Gastrocnemius medialis (tissue), 4 donors: ENCODE results near the gene AHDC1. TPM values are rescaled to one million over a fixed set of nuclear protein-coding genes. Genes with fewer than 3 reads are reported as not detected.

Experiments
- ATAC-seq, 2 donors: fragments of 150-250 bp; one replicate each; pipeline ENCODE4 v1.9.1; 2016
- DNase-seq, 2 donors: peaks; one replicate each; pipeline ENCODE4 v3.0.0-alpha.2; 2019
- H3K27ac ChIP-seq, 4 donors: fragments of 200-600 bp; sonication (generic); 1 replicate in 1 of 4; 2 replicates in 3 of 4; pipeline ENCODE4 v1.5.1; 2016 to 2018; ENCODE audit warnings: mild to moderate bottlenecking in 2 of 4, moderate library complexity in 1 of 4
- H3K27me3 ChIP-seq, 3 donors: fragments of 200-600 bp; sonication (generic) in 2 of 3; 1 replicate in 1 of 3; 2 replicates in 2 of 3; pipeline versions ENCODE4 v1.5.1 to v1.6.0; 2016 to 2019; ENCODE audit warnings: mild to moderate bottlenecking in 1 of 3, moderate library complexity in 1 of 3
- H3K36me3 ChIP-seq, 2 donors: fragments of 200-600 bp; sonication (generic) in 1 of 2; one replicate each; pipeline ENCODE4 v1.5.1; 2017 to 2018
- H3K4me1 ChIP-seq, 2 donors: fragments of 200-600 bp; sonication (generic) in 1 of 2; one replicate each; pipeline ENCODE4 v1.5.1; 2016 to 2017; ENCODE audit warnings: mild to moderate bottlenecking in 2 of 2
- H3K4me3 ChIP-seq, 4 donors: fragments of 200-600 bp; sonication (generic) in 3 of 4; 1 replicate in 1 of 4; 2 replicates in 3 of 4; pipeline ENCODE4 v1.5.1; 2016 to 2019; ENCODE audit warnings: mild to moderate bottlenecking in 2 of 4
- H3K9me3 ChIP-seq, 3 donors: fragments of 200-600 bp; sonication (generic) in 2 of 3; 1 replicate in 1 of 3; 2 replicates in 2 of 3; pipeline ENCODE4 v1.5.1; 2016 to 2019
- POLR2A ChIP-seq, 2 donors: fragments of 450-650 bp; IDR thresholded peaks; one replicate each; pipeline ENCODE4 v1.6.1; 2017; ENCODE audit warnings: antibody characterized with exemption in 2 of 2, mild to moderate bottlenecking in 2 of 2, moderate library complexity in 2 of 2
- in situ Hi-C, 4 donors: fragments of 200-750 bp; cut with MboI; loops; one replicate each; pipeline versions ENCODE4 v1.15.0 to v1.8.0; 2017; ENCODE audit warnings: low sequenced_read_pairs in 4 of 4
- intact Hi-C: fragments of 100-400 bp; cut with DNase I; formaldehyde crosslinking; loops from one replicate; pipeline ENCODE4 v1.15.1; 2023; ENCODE audit warnings: low total_unique reads
- total RNA-seq, 4 donors: library from RNA; depleted of rRNA; stranded (reverse); fragments of >200 nt; gene quantifications; one replicate each; pipeline versions ENCODE4 v1.1.0 to v1.2.3, GENCODE V29; 2016
- TF ChIP-seq, protein P1 (sequence below), 5 experiments: fragments of 450-650 bp in 3 of 5; fragments of 200-600 bp in 2 of 5; sonication (generic) in 2 of 5; IDR thresholded peaks in 4 of 5; conservative IDR thresholded peaks in 1 of 5; 1 replicate in 4 of 5; 2 replicates in 1 of 5; pipeline ENCODE4 v1.5.1; 2016 to 2019; ENCODE audit warnings: antibody characterized with exemption in 5 of 5, mild to moderate bottlenecking in 3 of 5, moderate library complexity in 3 of 5

The AHDC1 gene
- total RNA-seq, 4 donors from 2014 or later = 22.2 to 57.9 (median 35.2) TPM

- ATAC-seq (no peak), DNase-seq (no peak)
- no peak for TF ChIP-seq POLR2A (IDR thresholded peaks at IDR 0.05)
- TF ChIP-seq, protein P1, sequence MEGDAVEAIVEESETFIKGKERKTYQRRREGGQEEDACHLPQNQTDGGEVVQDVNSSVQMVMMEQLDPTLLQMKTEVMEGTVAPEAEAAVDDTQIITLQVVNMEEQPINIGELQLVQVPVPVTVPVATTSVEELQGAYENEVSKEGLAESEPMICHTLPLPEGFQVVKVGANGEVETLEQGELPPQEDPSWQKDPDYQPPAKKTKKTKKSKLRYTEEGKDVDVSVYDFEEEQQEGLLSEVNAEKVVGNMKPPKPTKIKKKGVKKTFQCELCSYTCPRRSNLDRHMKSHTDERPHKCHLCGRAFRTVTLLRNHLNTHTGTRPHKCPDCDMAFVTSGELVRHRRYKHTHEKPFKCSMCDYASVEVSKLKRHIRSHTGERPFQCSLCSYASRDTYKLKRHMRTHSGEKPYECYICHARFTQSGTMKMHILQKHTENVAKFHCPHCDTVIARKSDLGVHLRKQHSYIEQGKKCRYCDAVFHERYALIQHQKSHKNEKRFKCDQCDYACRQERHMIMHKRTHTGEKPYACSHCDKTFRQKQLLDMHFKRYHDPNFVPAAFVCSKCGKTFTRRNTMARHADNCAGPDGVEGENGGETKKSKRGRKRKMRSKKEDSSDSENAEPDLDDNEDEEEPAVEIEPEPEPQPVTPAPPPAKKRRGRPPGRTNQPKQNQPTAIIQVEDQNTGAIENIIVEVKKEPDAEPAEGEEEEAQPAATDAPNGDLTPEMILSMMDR (IDR thresholded peaks at IDR 0.05 in 4 of 5, conservative IDR thresholded peaks at IDR 0.05 in 1 of 5) = no peak
- in situ Hi-C loops = loop anchor here (10.0 kb wide), 3 partner anchors 47 to 207 kb away; partner anchors contain the start of gene GPR3 (in 2 of the 4)
- H3K27ac ChIP-seq = peak overlapping the region; percentile 97 to 100 (median 100)
- no peaks in the 10 kb centered on the region for H3K27me3 ChIP-seq
- H3K4me1 ChIP-seq = peaks cover 58 to 60% of the 10 kb centered on the region in 2 donors
- intact Hi-C loops = loop anchor here (10.0 kb wide), 1 partner anchor 277 kb away; the partner anchor contains the start of gene TMEM222
- peak overlapping the region; percentile 86 to 99 (median 91) for H3K4me3 ChIP-seq
- no peaks in the 10 kb centered on the region for H3K36me3 ChIP-seq
- no peaks in the 10 kb centered on the region for H3K9me3 ChIP-seq
Observed at GRCh38 chr1:27601321-27601770, 2.6 kb downstream of the AHDC1 start.

DNA sequence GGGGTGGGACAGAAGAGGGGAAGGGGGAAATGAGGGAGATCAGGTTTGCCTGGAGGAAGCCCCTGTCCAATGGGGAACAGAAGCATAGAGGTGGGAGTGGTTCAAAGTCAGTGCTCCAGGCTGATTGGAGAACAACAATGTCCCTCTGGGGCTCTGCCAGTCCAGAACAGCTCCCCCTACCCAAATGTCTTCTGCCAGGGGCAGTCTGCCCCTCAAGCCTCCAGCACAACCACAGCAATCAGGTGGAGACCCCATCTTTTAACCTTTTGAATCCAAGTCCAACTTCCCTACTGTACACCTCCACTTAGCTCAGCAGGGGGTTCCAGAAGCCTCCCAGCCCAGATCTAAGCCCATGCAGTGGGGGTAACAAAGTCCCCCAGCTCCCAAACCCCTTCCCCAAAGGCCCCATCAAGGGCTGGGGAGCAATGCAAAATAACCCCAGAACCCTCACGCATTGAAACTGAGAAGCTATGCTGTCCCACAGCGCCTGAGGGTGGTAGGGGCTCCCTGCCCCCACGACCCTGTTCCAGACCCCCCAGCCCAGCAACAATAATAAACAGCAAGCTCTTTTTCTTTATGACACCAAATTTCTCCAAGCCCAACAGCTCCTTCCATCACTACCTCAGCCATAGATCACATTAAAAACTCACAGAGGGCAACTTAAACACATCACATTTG, 3.3 kb downstream of the AHDC1 start:
- intact Hi-C loops (loop anchor here (10.0 kb wide), 1 partner anchor 276 kb away; the partner anchor contains the start of gene TMEM222), in situ Hi-C loops (loop anchor here (10.0 kb wide), 3 partner anchors 46 to 206 kb away; partner anchors contain the start of gene GPR3 (in 2 of the 4))
- H3K36me3 ChIP-seq = no peaks in the 10 kb centered on the region
- ATAC-seq (no peak), DNase-seq (no peak)
- no peak for TF ChIP-seq POLR2A (IDR thresholded peaks at IDR 0.05)
- TF ChIP-seq, protein P1 (IDR thresholded peaks at IDR 0.05 in 4 of 5, conservative IDR thresholded peaks at IDR 0.05 in 1 of 5) = no peak
- H3K4me3 ChIP-seq = peak overlapping the region in 2 of 4 donors; percentile 86 to 87
- no peaks in the 10 kb centered on the region for H3K27me3 ChIP-seq
- H3K27ac ChIP-seq = peak overlapping the region; percentile 97 to 100 (median 100)
- H3K4me1 ChIP-seq = peaks cover 61 to 64% of the 10 kb centered on the region in 2 donors
- H3K9me3 ChIP-seq = no peaks in the 10 kb centered on the region

DNA sequence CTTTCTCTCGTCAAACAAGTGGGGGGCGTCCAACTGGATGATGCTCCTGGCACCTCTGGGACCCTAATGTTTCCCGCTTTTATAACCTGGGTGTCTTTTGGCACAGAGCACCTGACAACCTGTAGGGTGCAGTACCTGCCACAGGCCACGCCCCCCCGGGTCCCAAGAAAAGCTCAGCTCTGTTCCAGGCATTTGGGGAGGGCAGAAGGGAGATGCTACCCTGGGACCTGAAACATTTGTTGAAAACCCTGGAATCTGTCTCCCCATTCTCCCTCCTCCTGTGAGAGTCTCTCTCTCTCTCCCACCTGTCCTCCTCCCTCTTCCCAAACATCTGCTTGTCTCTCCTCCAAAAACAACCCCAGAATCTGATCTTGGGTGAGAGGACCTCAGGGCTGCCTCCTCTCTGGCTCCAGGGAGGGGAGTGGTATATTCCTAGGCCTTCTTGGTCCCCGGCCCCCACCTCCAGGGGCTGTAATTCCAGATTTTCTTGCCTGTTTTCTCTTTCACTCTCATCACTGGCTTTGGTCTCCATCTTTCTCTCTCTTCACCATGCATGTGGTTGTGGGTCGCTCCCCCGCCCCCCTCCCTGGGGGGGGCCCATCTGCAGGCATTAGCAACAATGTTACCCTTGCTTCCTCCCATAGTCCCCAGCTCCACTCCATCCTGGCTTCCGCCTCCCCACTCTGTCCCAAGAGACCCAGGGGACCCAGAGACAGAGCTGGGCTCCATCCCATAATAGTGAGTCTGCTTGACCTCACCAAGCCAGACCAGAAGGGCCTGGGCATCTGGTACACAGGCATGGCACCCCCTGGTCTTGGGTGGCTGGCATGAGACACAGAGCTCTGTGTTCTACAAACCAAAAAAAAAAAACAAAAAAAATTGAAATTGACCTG, 4.1 kb downstream of the AHDC1 start:
- Histone ChIP-seq H3K27ac (peak overlapping the region; percentile 97 to 100 (median 100)), H3K36me3 (no peaks in the 10 kb centered on the region), H3K4me3 (peak overlapping the region in 2 of 4 donors; percentile 10 to 21), H3K4me1 (peaks cover 69 to 72% of the 10 kb centered on the region in 2 donors), H3K9me3 (no peaks in the 10 kb centered on the region), H3K27me3 (no peaks in the 10 kb centered on the region)
- intact Hi-C loops (loop anchor here (10.0 kb wide), 1 partner anchor 275 kb away; the partner anchor contains the start of gene TMEM222), in situ Hi-C loops (loop anchor here (10.0 kb wide), 3 partner anchors 45 to 205 kb away; partner anchors contain the start of gene GPR3 (in 2 of the 4))
- ATAC-seq = no peak
- TF ChIP-seq, protein P1 (IDR thresholded peaks at IDR 0.05 in 4 of 5, conservative IDR thresholded peaks at IDR 0.05 in 1 of 5) = no peak
- TF ChIP-seq POLR2A (IDR thresholded peaks at IDR 0.05) = no peak
- no peak for DNase-seq

DNA sequence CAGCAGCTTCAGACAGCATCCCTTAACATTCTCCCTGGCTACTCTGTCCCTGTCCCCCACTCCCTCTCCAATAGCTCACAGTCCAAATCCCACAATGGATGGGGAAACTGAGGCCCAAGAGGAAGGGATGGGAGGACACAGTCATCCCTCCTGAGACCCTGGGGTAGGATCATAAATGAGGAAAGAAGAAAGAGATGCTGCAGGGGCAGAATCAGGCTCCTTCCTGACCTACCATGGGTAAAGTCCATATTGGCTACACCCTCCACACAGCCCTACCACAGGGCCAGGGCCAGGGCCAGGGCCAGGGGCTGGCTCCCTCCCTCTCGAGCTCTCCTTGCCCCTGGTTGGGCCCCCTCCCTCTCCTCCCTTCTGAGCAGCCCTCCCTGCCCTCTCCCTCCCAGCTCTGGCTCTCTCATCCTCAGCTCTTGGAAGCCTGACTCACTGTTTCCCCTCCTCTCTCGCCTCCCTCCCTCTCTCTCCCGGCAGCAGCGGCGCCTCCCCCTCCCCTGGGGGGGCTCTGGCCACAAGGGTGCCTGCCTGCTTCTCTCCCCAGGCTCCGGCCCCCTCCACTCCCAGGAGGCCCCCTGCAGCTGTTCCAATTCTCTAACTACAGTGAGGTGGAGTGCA, 4.9 kb downstream of the AHDC1 start:
- H3K4me3 ChIP-seq = peak overlapping the region in 2 of 4 donors; percentile 10 to 21
- no peaks in the 10 kb centered on the region for H3K36me3 ChIP-seq
- no peak for ATAC-seq
- intact Hi-C loops (no loop called here), in situ Hi-C loops (no loop called here)
- H3K4me1 ChIP-seq = peaks cover 77 to 80% of the 10 kb centered on the region in 2 donors
- H3K27ac ChIP-seq = peak overlapping the region; percentile 97 to 100 (median 100)
- DNase-seq = no peak
- peak in 1 of 2 donors; percentile 36 for TF ChIP-seq POLR2A (IDR thresholded peaks at IDR 0.05)
- TF ChIP-seq, protein P1 (IDR thresholded peaks at IDR 0.05 in 4 of 5, conservative IDR thresholded peaks at IDR 0.05 in 1 of 5) = no peak
- H3K9me3 ChIP-seq = no peaks in the 10 kb centered on the region
- H3K27me3 ChIP-seq = no peaks in the 10 kb centered on the region
